T-helper 2 cell (primary cell): ENCODE measurements around the gene PRR22.

Experiments
- DNase-seq, 5 experiments: peaks; one replicate each; pipeline versions ENCODE4 v3.0.0 to v3.0.0-alpha.2; 2012 to 2022
- total RNA-seq, 2 donors: gene quantifications; one replicate each; lab custom pipeline; 2026; lab: John Stamatoyannopoulos, UW

The PRR22 gene
- total RNA-seq = 0.74 to 0.94 reads per million in 2 donors

DNA sequence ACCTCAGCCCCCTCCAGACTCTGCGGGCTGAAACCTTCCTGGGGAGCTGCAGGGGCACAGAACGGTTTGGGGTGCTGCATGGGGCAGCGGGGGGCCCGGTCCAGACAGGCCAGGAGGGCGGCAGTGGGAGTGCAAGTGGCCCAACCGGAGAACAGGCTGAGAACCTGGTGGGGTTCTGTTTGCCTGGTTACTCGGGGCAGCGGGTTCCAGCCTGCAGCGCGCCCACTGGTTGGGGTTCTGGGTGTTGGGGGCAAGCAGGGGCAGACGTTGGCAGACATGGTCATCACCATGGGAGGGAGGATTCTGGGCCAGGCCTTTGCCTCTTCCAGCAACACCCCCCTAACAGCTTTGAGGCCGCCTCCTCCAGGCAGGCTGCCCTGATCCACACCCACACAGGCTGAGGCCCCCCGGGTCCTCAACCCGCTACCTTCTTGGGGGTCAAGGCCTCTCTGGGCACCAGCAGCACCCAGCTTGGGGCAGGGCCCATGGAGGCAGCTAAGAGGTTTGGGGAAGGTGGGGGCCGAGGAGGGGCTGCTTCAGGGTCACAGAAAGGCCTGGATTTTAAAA lies at the start of gene PRR22:
Gene PRR22 (minus strand): TSS at position 166 of the 567 bp plus-strand sequence. CDS start 86 bp downstream, at position 80.
- no peak for DNase-seq

DNA sequence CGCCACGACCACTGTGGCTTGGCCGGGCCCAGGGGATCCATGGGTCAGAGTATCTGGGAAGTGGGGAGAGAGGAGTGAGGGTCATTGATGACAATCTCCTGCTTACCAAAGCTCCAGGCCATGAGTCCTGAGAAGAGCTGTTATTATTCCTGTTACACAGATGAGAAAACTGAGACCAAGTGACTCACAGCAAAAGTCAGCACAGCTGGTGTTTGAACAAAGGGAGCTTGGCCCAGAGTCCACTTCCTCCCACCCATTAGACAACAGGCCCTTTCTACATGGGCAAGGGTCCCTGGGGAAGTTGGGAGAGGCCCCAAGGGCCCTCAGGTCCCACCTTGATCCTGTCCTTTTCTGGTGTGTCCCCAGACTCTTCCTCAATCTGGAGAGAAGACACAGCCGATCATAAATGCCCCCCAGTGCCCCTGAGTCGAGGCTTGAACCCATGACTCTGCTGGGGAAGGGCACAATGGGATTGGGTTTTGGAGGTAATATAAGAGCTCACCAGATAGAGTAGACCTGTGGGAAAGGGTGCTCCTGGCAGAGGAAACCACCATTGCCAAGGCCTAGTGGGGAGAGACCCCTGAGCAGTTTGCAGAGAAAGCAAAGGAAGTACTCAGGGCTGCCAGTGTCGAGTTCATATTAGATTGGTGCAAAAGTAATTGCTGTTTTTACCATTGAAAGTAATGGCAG lies 48.1 kb upstream of the PRR22 start:
- no peak for DNase-seq

DNA sequence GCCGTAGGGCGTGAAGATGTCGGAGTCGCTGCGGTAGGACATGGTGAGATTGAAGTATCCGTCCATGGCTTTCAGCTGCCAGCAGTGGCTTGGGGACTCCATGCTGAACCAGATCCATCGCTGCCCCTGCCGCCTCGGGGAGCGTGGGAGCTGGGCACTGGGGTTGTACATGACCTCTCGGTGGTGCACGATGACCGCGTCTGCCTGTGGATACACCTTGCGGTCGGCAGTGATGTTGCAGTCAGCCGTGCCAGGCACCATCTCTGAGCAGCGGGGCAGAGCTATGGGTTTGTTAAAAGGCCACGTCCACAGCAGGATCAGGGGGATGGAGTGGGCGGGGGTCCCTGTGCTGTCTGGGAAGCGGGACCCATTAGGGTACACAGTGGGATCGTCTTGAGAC lies 47.5 kb upstream of the PRR22 start:
- no peak for DNase-seq

DNA sequence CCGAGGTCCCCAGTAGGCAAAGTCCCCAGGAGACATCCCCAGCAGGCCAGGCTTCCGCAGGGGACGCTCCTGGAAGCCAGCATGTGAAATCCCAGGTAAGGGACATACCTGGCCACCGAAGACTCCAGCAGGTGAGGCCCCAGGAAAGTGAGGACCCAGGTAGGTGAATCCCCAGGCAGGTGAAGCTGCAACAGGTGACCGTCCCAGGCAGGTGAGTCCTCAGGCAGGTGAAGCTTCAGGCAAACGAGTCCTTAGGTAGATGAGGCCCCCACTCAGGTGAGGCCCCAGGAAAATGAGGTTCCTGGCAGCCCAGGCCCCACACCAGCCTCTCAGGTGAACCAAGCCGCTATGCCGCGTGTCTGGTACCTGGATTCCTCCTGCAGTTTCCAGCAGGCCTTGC lies 46.6 kb upstream of the PRR22 start:
- DNase-seq = no peak

DNA sequence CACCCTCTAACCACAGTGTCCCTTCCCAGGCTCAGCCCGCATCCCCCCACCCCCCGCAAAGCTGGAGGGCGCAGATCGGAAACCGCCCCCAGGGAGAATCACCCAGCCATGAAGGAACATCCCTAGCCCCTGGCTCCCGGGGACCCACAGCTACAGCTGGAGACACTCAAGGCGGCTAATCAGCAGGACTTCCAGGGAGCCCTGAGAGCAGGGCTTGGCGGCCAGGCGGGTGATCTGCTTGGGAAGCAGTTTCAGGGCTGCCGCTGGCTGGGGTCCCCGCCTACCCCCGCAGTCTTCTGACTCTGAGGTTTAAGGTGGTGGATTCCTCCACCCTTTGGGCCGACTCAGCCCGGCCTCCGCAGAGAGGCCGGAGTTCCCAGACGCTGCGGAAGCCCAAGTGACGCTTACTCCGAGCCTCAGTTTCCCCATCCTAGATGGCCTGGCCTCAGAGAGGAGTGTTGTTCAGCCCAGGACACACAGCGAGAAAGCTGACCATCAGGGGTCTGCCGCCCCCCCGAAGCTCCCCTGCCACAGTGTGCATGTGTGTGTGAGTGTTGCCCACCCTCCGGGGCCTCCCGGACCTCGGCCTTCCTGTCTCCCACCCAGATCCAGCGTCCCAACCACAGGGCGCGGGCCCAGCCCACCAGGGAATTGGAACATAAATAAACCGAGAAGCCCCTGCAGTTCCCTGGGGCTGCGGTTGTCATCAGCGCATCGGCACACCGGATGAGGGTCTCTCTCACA lies 45.2 kb upstream of the PRR22 start:
- DNase-seq = no peak

DNA sequence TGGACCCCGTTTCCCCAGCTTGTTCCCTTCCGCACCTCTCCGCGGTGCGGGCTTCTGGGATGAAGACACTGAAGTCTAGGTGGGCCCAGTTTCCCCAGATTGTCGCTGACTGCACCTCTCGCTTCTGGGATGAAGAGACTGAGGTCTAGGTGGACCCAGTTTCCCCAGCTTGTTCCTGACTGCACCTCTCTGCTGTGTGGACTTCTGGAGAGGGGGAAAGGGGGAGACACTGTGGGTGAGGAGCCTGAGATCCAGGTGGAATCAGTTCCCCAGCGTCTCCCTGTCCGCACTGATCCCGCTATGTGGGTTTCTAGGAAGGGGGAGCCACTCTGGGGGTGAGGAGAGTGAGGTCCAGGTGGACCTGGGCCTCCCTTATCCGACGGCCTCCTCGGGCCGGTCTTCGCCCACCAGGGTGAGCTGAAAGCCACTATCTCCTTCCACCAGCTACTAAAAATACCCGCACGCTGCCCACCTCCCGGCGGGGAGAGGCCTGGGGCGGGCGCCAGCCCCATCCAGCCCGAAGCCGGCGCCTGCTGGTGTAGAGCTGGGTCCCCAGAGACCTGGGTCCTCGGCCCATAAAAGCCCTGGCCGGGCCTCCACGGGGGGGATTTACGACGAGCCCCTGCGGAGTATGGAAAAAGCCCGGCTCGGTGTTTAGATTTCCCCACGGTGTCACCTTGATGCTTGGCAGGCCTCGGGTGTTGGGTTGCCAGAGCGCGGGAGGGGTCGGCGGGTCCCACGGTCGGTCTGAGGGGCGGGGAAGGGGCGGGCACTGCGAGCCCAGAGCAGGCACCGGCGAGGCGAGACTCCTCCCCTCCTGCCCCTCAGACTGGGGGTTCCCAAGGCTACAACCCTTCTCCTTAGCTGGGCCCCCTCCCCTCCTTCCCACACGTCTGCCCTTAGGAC lies 44.4 kb upstream of the PRR22 start:
- DNase-seq = peak in 1 of 5 experiments; percentile 34

DNA sequence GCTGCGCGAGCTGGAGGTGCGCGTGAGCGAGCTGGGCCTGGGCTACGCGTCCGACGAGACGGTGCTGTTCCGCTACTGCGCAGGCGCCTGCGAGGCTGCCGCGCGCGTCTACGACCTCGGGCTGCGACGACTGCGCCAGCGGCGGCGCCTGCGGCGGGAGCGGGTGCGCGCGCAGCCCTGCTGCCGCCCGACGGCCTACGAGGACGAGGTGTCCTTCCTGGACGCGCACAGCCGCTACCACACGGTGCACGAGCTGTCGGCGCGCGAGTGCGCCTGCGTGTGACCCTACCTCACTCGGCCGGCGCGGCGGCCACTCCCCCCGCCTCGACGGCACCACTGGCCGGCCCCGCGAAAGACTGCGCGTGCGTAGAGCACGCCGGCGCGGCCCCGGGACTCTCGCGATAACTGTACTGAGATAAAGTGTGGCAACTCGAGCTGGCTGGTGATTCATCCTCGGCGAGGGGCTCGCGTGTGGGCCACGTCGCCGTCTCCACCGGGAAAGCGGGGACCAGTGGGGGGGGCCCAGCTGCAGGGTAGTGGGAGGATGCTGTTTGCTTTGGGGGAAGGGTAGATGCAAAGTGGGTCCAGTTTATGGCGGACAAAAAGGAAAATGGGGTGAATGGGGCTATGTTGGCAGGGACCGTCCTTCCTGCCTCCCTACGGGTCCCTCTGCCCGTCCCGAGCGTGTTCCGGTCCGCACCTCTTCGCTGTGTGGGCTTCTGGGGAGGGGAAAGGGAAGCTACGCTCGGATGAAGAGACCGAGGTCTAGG lies 43.5 kb upstream of the PRR22 start:
- DNase-seq = peak; percentile 78 to 97 (median 87)

DNA sequence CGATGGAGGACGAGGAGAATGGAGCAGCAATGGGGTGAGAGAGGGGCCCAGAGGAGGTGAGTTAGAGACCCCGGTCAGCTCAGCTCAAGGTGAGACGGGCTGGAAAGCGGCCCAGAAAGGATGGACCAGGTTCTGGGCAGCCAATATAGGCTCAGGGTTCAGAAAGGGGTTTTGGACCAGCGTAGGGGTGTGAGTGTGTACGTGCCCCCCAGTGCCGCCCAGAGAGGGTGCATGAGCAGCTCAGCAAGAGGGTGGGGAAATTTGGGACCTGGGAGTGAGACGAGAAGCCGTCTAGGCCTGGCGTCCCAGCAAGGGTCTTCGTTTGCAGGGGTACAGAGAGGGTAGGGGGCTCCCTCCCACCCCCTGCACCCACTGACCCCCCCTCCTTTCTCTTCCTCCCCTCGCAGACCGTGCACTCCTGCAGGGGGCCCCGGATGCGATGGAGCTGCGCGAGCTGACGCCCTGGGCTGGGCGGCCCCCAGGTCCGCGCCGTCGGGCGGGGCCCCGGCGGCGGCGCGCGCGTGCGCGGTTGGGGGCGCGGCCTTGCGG lies 42.9 kb upstream of the PRR22 start:
- DNase-seq = no peak

DNA sequence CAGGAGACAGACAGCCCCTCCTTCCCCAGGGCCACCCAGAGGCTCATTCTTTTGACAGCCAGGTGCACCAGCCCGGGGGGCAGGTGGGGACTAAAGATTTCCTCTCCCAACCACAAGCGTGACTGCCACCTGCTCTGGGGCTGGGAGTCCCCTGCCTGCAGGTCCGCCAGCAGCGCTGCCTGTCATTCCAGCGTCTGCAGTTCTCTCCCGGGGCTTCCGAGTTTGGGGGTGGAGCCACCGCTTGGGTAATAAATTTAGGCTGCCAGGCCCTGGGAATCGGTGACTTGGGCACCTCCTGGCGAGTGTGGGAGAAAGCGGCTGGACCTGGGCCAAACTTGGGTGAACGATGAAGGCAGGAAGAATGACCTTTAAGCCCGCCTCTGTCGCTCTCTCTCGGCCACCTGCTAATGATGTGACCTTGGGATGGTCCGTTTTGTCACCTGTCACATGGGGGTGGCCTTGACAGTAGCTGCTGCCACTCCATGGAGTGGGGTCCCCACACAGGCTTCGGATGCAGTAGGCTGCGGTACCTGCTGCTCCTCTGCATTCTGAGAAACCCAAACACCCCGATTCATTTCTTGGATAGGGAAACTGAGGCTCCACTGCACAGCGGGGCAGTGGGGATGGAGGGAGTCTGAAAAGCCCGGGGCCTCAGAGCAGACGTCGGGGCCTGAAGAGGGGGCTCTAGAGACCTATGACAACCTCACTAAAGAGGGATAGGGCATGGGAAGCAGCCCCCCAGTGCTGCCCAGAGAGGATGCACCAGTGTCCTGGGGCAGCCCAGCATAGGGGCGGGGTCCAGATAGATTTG lies 42.2 kb upstream of the PRR22 start:
- DNase-seq = peak in 1 of 5 experiments; percentile 19

DNA sequence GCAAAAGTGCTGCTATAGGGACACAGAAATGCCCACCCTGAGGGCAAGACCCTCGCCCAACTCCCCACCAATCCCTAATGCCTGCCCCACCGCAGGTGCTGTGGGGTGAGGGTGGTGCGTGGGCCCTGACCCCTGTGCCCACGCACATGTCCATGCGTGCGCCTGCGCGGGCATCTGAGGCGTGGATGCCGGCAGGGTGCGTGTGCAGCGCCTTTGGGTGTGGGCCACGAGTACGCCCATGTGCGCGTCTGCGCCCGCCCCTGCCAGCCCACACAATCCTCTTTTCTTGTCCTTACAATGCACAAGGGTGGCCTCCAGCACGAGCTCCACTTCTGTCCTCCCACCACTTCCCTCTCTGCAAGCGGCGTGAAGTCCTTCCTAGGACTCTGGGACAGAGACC lies 40.6 kb upstream of the PRR22 start:
- no peak for DNase-seq

DNA sequence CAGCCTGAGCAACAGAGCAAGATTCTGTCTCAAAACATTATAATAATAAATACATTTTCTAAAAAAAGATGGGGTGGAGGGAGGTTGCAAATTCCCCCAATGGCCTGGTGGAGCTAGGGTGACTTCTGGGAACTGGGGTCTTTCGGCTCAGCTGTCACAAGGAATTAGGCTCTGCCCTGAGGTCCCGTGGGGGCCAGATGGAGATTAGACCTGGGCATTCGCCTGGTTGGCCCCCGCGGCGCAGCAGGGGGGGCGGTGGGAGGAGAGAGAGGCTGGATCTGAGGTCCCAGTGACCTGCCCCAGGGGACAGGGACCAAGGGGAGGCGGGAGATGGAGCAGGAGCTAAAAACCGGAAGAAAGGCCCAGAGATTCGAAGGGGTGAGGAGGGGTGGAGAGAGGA lies 40.2 kb upstream of the PRR22 start:
- no peak for DNase-seq

DNA sequence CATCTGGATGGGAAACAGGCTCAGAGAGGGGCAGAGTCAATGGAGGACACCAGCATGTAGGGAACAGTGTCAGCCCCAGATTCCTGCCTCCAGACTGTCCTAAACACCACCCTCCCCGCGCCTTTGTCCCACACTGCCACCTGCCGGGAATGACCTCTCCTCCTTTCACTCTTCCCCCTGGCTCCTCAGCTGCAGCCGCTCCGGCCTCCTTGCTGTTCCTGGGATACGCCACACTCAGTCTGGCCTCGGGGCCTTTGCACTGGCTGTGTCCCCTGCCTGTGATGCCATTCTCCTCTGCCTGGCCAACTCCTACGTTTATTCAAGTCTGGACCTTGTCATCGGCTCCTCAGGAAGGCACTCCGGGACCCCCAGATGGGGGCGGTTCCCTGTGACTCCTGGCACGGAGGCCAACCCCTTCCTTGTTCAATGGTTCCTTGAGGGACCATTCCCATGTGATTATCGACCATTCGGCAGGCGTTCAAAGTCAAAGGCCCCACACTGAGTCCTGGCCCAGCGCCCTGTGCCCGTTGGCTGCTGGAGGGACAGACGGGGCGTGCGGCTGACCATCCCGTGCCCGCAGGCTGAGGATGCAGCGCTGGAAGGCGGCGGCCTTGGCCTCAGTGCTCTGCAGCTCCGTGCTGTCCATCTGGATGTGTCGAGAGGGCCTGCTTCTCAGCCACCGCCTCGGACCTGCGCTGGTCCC lies 39.2 kb upstream of the PRR22 start:
- no peak for DNase-seq

DNA sequence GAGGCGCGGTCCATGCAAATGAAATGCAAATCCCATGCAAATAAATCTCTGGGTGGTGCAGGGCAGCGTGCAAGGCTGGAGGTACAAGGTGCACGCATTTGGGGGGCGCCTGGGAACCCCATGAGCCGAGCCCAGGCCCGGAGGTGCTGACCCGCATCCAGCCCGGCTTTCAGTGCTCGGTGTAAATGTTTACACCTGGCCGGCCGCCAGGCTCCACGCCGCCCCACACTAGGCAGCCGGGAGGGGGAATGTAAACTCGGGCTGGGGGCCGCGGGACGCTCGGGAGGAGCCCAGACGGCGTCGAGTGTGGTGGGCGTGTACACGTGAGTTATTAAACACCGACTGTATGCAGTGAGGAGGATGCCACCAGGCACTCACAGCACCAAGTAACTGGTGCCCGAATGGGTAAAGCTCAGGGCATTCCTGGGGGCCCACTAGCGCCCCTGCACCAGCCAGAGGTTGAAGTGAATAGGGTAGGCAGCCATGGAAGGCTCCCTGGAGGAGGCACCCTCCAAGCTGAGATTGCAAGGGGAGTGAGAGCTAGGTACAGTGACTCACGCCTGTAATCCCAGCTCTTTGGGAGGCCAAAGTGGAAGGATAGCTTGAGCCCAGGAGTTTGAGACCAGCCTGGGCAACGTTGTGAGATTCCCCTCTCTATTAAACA lies 37.8 kb upstream of the PRR22 start:
- DNase-seq = no peak

DNA sequence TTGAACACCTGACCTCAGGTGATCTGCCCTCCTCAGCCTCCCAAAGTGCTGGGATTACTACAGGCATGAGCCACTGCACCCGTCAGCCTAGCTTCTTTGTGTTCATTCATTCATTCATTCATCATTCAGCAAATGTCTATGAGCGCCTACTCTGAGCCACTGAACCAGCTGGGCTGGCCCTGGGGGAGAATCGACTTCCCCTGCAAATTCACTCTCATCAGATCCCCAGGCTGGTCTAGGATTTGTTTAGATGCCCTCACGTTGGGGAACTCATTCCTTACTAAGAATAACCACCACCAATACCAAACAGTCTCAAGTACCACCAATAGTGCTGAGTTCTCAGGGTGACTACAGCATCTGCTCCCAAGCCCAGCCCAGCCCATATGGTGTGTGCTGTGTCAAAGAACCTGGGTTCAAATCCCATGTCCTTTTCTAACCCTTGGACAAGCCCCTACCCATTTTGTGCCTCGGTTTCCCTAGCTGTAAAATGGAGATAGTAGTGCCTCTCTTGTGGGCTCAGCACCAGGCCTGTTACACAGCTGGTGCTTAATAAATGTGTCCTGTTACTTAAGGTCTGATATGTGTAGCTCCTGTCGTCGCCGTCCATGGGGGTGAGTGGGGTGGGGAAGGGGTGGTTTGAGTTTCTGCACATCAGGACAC lies 37.1 kb upstream of the PRR22 start:
- DNase-seq = no peak

DNA sequence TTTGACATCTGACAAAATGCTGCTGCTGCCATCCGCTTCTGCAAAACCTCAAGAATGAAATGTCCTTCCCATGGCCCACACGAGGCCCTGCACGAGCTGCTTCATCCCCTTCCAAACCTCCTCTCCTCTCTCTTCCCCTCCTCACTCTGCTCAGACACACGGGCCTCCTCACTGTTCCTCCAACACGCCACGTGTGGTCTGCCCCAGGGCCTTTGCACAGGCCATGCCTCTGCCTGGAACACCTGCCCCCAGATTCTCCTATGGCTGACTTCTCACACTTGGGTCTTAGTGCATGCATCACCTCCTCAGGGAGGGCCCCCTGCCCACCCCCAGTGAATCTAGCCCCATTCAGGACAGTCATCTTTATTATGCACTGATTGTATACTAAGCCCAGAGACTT lies 36.2 kb upstream of the PRR22 start:
- no peak for DNase-seq

DNA sequence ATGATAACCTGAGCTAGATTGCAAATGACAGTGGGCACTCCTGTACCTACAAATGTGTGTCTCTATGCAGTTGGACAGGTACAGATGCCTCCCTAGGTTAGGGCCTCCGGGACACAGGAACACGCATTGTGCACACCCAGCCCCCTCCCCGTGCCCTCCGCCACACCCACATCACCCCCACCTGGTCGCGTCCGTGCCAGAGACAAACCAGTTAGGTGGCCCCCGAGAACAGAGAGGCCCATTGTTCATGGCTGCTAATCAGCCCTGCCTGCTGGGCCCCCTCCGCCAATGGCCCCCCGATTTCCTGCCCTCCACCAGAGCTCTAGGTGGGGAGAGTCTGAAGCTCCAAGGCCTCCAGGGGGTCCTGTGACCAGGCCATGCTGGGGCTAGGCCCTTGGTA lies 34.0 kb upstream of the PRR22 start:
- DNase-seq = no peak

DNA sequence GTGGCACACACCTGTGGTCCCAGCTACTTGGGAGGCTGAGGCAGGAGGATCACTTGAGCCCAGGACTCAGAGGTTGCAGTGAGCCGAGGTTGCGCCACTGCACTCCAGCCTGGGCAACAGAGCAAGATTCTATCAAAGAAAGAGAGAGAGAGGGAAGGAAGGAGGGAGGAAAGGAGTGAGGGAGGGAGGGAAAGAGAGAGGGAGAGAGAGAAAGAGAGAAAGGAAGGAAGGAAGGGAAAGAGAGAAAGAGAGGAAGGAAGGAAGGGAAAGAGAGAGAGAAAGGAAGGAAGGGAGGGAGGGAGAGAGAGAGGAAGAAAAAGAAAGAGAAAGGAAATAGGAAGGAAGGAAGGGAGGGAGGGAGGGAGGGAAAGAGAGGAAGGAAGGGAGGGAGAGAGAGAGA lies 32.7 kb upstream of the PRR22 start:
- no peak for DNase-seq

DNA sequence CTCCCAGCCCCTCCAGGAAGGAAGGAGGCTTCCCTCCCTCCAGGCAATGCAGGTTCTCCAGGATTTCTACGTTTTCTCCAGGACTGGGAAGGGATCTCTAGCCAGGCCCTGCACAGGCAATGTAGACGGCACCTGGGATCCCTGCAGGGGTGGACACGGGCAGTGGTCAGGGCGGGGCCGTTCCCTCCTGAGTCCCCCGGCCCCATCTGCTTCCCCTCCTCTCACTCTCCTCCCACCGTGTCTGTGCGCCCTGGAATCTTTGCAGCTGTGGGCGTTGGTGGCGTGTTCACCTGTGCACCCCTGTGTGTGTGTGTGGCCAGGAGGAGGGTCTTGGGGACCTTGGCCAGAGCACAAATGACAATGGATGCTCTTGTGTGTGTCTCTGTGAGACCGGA lies 30.3 kb upstream of the PRR22 start:
- DNase-seq = no peak
